Limb (tissue), 2 donors: ENCODE measurements around the gene CHMP1A.
"Not testable (repeated sequence)": the region's sequence is repeated elsewhere in the genome, so short reads cannot be mapped to it uniquely, and the experiment has no call there.

Experiments
- DNase-seq, 2 donors: peaks; one replicate each; pipeline ENCODE4 v3.0.0-alpha.2; 2016; ENCODE audit errors: extremely low spot score in 2 of 2

Gene CHMP1A

GRCh38 chr16:89691986-89692569 is 34.6 kb upstream of the CHMP1A start:
- no peak for DNase-seq

- no peak for DNase-seq
Measured at GRCh38 chr16:89691231-89691985, 33.9 kb upstream of the CHMP1A start.

- no peak for DNase-seq
Measured at GRCh38 chr16:89690392-89690901, 32.9 kb upstream of the CHMP1A start.

- not testable (repeated sequence) for DNase-seq
Measured at GRCh38 chr16:89689621-89690020, 32.1 kb upstream of the CHMP1A start.

- DNase-seq, result no peak
Measured at GRCh38 chr16:89689142-89689541, 31.6 kb upstream of the CHMP1A start.

GRCh38 chr16:89688395-89688794 is 30.9 kb upstream of the CHMP1A start:
- DNase-seq, result no peak

DNA sequence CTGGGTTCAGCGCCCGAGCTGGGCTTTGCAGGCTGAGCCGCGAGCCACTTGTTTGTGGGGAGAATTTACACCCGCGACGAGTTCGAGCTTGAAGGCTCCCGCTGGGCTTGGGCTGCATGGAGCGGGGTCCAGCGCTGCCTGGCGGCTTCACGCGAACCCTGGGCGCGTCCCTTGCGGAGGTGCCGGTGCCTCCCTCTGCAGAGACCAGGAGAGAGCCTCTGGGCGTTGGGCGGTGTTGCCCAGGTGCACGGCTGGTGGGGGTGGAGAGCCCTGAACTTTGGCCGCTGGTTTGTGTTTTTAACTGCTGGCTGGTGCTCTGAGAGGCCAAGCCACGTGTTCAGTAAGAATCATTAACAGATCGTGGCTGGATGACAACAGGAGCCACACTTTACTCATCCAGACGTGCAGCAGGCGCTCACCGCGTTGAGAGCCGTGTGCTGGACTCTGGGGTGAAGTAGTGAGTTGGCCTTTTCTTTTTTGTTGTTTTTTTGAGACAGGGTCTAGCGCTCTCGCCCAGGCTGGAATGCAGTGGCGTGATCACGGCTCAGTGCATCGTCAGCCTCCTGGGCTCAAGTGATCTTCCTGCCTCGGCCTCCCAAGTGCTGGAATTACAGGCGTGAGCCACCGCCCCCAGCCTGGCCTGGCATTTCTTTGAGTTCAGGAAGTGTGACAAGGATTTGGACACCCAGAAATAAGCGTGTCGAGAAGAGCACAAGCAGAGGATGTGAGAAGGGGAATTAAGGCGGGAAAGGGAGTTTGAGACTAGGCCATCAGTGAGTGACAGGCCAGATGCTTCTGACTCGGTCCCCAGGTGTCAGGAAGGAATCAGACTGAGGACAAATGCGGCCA is 29.8 kb upstream of the CHMP1A start:
- no peak for DNase-seq

DNA sequence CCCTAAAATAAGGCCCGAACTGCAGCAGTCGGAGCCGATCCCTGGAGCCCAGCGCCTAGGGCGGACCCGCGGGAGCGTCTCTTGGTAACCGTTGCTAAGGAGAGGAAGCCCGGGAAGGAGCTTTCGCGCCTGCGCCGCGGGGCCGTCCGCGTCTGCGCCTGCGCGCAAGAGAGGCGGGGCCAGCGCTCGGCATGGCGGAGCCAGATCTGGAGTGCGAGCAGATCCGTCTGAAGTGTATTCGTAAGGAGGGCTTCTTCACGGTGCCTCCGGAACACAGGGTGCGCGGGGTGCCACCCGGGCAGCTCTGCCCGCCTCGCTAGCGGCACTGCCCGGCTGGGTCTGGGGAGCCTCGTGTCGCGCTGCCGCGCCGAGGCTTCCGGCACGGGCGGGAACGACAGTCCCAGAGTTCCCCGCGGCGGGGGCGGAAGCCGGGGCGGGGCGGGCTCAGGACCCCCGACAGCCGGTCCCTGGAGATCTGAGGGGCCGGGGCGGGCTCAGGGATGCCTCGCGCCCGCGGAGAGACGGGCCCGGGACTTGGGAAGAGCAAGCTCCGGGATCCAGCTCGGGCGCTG is 29.1 kb upstream of the CHMP1A start, which contains the start of gene CDK10:
Gene CDK10 (plus strand): TSS at position 170 of the 572 bp plus-strand sequence. CDS start 22 bp downstream, at position 192.
- peak; percentile 81 to 96 for DNase-seq

DNA sequence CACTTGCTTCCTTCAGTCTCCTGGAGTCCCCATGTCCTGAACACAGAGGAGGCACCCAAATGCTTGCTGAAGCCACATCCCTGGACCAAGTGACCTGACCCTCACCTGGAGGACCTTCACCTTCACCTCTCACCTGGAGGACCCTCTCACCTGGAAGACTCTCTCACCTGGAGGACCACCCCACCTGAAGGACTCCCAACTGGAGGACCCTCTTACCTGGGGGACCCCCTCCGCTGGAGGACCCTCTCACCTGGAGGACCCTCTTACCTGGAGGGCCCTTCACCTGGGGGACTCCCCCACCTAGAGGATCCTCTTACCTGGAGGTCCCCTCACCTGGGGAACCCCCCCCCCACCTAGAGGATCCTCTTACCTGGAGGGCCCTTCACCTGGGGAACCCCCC is 28.4 kb upstream of the CHMP1A start:
- no peak for DNase-seq

GRCh38 chr16:89678258-89678657 is 20.8 kb upstream of the CHMP1A start:
- DNase-seq, result no peak

DNA sequence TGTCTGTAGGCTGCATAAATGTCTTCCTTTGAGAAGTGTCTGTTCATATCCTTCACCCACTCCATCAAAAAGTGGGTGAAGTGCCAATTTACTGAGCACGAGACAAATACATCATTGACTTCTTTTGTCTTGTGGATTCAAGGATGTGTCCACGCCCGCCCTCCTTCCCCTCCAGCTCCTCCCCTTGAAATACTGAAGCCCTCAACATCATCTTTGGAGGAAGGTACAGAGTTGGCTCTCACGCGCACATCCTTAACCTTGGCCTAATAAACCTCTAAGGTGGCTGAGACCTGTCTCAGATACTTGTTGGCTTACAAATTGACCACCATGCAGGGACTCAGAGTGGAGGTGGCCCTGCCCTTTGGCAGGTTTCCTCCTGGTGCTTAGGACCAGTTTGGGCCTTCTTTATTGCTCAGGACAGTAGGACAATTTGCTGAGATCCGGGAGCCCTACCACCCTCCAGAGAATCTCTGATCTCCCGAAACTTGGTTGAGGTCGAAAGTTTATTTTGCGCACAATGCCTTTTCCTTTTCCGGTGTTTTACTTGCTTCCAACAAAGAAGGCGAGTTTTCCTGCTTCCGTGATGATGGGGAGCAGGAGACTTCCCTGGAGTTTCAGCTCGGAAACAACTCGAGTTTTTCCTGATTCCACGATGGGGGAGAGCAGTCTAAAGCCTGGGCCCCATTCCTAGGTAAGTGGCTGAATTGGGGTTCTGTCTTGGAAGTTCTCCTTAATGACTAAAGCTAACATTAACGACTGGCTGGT is 14.9 kb upstream of the CHMP1A start:
- DNase-seq, result no peak

DNA sequence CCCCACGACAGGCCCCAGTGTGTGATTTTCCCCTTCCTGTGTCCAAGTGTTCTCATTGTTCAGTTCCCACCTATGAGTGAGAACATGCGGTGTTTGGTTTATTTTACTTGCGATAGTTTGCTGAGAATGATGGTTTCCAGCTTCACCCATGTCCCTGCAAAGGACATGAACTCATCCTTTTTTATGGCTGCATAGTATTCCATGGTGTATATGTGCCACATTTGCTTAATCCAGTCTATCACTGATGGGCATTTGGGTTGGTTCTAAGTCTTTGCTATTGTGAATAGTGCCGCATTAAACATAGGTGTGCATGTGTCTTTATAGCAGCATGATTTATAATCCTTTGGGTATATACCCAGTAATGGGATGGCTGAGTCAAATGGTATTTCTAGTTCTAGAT is 14.1 kb upstream of the CHMP1A start:
- DNase-seq, result not testable (repeated sequence)

- DNase-seq, result no peak
Measured at GRCh38 chr16:89670496-89671431, 13.3 kb upstream of the CHMP1A start.

GRCh38 chr16:89669755-89670154 is 12.2 kb upstream of the CHMP1A start:
- DNase-seq, result no peak

- no peak for DNase-seq
Measured at GRCh38 chr16:89668790-89669158, 11.3 kb upstream of the CHMP1A start.

- DNase-seq, result no peak
Measured at GRCh38 chr16:89667633-89668032, 10.1 kb upstream of the CHMP1A start.

- DNase-seq, result not testable (repeated sequence)
Measured at GRCh38 chr16:89667000-89667399, 9.5 kb upstream of the CHMP1A start.

DNA sequence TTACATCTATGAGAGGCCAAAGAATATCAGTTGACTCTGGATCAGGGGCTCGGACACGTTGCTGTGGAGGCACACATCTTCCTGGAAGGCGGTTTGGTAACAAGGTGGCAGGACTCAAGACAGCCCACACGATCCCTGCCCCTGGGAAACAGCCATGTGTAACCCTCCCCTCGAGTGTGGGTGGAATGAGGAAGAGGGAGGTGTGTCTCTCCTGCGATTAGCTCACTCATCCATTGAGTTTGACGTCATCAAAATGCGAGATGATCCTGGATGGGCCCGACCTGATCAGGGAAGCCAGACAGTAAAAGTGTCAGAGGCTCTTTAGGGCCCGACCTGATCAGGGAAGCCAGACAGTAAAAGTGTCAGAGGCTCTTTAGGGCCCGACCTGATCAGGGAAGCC is 6.7 kb upstream of the CHMP1A start:
- not testable (repeated sequence) for DNase-seq

- no peak for DNase-seq
Measured at GRCh38 chr16:89661215-89661614, 3.7 kb upstream of the CHMP1A start.

DNA sequence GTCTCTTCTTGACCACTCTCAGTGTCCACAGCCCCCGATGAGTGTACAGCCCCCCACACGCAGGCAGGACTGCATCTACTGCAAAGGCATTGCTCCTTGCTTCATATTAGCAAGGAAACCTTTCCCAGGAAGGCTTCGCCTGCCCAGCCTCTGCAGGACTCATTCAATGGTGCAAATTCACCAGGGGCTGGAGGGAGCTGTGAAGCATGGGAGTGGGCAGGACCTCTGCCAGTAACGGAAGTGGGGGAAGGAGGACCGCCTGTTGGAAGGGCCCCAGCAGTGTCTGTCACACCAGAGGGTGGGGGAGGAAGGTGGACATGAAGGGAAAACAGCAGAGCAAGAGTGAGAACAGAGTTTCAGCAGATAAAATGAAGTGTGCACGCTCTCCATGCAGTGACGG is 2.6 kb upstream of the CHMP1A start:
- no peak for DNase-seq
